ENCODE measurements around the gene ABCA12.

ABCA12 gene

GRCh38 chr2:215137329-215137686 lies 1.1 kb downstream of the ABCA12 start:
- DNase-seq, result no peak
- intact Hi-C loops (cut with DNase I), result no loop called here

DNA sequence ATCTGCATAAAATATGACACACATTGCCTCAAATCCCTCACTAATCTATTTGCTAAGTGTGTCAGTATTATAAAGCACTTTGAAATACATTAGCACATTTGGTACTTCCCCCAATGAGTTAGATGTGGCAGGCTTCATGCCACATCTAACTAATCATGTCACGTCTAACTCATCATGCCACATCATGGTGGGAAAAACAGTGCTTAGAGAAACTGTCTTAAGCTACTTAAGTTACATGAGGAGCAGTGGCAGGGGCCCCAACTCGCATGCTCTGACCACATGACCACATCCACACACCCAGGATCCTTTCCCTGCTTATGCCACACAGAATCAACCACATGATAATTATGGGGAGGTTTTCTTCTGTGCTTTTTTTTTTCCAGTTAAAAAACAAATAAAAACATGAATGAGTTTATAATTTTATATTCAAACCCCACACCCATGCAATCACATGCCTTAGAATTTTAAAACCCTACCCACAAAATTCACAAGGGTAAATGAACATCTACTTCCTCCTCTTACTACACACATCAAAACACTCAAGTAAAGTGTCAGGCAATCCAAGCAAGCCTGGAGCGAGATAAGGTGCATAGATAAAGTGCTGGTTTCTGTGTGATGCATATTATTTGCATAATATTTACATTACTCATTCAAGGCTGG lies 1.6 kb downstream of the ABCA12 start:
- DNase-seq, result no peak
- intact Hi-C loops (cut with DNase I), result no loop called here

GRCh38 chr2:215120401-215120800 lies 18.0 kb downstream of the ABCA12 start:
- no peak for DNase-seq
- intact Hi-C loops (cut with DNase I), result no loop called here

- DNase-seq, result no peak
- intact Hi-C loops (cut with DNase I), result no loop called here
Measured at GRCh38 chr2:215119847-215120246, 18.6 kb downstream of the ABCA12 start.

DNA sequence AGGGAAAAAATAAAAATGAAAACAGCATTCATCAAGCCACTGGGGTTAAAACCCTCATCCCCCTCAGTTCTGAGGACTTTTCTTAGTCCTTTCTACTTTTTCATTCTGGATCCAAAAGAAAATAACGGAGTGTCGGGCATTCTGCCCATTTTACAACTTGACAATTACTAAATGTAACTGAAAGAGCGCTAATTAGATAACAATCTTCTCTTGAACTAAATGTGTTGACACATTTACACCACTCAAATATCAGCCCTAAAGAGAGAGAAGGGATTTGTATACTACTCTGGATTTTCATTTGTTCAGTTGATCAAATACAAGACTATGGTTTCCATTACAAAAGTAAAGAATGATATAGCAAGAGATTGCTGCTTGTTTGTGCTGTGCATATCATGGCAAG lies 27.5 kb downstream of the ABCA12 start:
- intact Hi-C loops (cut with DNase I), result no loop called here
- DNase-seq, result no peak

DNA sequence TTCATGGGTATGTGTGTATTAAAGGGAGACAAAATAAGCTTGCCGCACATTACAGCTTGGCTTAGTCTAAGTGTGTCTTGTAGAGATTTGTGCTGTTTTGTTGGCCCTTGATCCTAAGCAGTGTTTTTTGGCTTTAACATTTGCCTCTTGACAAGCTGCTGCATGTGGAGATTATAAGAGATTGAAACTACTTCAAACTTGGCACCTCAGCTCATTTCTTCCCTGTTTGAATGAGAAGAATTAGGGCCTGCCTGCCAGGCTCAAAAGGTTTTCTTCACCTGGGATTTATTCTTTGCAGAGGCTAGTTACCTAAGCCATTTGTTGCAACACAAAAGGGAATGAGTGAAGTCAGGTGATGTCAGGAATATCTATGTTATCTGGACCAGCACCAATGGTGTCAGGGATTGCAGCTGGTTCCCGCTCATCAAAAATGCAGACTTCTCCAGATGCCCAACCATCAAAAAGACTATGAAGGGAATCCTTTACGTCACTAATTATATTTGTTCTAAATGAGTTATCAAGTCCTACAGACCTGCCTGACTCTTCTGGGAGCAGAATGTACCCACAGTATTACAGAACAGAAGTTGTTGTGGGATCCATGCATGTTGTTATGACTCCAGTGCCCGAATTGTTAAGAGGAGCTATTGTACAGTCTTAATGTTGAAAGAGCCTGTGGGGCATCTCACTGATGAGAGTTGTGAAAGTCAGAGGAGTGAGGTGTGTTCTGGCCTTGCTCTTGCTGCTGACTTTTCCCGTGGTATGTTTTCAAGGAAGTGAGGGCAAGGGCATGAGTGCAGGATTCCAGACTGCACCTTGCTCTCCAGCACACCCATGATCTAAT lies 31.0 kb downstream of the ABCA12 start:
- DNase-seq, result no peak
- intact Hi-C loops (cut with DNase I), result no loop called here

GRCh38 chr2:215105607-215106354 lies 32.6 kb downstream of the ABCA12 start:
- DNase-seq, result no peak

GRCh38 chr2:215104226-215104625 lies 34.2 kb downstream of the ABCA12 start:
- no peak for DNase-seq
- intact Hi-C loops (cut with DNase I), result no loop called here

More at GRCh38 chr2:215105607-215106354, 32.6 kb downstream of the ABCA12 start:
- intact Hi-C loops (cut with DNase I), result no loop called here

GRCh38 chr2:215098875-215099274 lies 39.6 kb downstream of the ABCA12 start:
- intact Hi-C loops (cut with DNase I), result no loop called here
- DNase-seq, result no peak

GRCh38 chr2:215084080-215084479 lies 54.3 kb downstream of the ABCA12 start:
- intact Hi-C loops (cut with DNase I), result no loop called here
- DNase-seq, result no peak

DNA sequence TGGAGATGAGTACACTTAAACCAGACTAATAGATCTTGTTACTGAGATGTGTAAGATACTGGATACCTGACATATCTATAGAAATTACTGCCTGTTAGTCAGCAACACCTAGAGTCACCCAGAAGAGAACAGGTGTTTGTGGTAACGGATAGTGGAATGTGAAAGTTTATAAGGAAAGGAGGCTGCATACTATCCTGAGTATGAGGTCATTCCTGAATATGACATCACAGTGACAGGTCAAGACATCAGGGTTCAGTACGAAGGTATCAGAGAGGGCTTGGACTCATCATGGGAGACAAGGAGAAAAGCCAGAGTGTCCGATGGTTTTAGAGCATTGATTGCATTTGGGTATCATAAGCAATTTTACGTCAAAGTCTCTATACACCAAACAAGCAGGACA lies 55.3 kb downstream of the ABCA12 start:
- DNase-seq, result no peak
- intact Hi-C loops (cut with DNase I), result no loop called here

DNA sequence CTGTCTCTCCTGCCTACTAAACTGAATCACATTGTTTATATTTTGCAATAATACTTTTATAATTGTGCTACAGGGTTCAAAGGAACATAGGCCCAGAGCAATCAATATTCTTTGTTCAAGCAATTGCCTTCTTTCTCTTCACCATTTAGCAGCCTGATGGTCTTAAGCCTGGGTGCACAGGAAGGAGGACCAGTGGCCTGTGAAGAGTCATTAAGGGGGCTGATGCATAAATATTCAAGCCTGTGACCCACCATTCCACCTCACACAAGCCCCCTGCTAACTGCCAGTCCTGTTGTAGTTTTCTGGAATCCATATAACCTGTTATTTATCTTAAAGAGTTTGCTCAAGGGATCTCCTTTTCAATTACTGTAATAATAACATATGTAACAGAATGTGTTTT lies 56.0 kb downstream of the ABCA12 start:
- no peak for DNase-seq
- intact Hi-C loops (cut with DNase I), result no loop called here

DNA sequence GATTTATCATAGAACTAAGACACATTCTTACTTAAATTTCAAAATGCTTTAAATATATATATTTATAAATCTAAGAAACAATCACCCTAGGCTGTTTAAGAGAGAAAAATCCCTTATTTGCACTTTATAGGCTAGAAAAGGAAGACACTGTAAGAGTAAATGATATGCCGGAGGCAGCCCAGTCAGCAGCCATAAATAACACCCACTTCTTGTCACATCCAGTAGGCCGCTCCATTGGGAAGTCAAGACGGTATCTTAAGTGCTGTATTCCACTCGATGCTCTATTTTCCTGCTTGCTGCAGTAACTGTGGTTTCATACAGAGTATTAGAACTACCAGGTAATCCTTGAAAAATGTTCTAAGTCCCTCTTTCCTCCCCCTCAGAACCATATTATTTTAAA lies 57.9 kb downstream of the ABCA12 start:
- intact Hi-C loops (cut with DNase I), result no loop called here
- DNase-seq, result no peak

- intact Hi-C loops (cut with DNase I), result no loop called here
Measured at GRCh38 chr2:215071676-215072075, 66.8 kb downstream of the ABCA12 start.

GRCh38 chr2:215068399-215068798 lies 70.0 kb downstream of the ABCA12 start:
- DNase-seq, result no peak

More at GRCh38 chr2:215071676-215072075, 66.8 kb downstream of the ABCA12 start:
- DNase-seq, result no peak

GRCh38 chr2:215066124-215066523 lies 72.3 kb downstream of the ABCA12 start:
- DNase-seq, result no peak
- intact Hi-C loops (cut with DNase I), result no loop called here

More at GRCh38 chr2:215068399-215068798, 70.0 kb downstream of the ABCA12 start:
- intact Hi-C loops (cut with DNase I), result no loop called here

- no peak for DNase-seq
- intact Hi-C loops (cut with DNase I), result no loop called here
Measured at GRCh38 chr2:215063526-215063925, 74.9 kb downstream of the ABCA12 start.

- DNase-seq, result peak in 13 of 42 donors; percentile 3 to 64 (median 11)
- intact Hi-C loops (cut with DNase I), result no loop called here
Measured at GRCh38 chr2:215060861-215061536, 77.4 kb downstream of the ABCA12 start.

- intact Hi-C loops (cut with DNase I), result no loop called here
- no peak for DNase-seq
Measured at GRCh38 chr2:215059724-215060123, 78.7 kb downstream of the ABCA12 start.

All from head of caudate nucleus (tissue), 42 donors.